ENCODE results near the gene MAGEA8.
"Not testable (repeated sequence)": the region's sequence is repeated elsewhere in the genome, so short reads cannot be mapped to it uniquely, and the experiment has no call there.

Gene MAGEA8

DNA sequence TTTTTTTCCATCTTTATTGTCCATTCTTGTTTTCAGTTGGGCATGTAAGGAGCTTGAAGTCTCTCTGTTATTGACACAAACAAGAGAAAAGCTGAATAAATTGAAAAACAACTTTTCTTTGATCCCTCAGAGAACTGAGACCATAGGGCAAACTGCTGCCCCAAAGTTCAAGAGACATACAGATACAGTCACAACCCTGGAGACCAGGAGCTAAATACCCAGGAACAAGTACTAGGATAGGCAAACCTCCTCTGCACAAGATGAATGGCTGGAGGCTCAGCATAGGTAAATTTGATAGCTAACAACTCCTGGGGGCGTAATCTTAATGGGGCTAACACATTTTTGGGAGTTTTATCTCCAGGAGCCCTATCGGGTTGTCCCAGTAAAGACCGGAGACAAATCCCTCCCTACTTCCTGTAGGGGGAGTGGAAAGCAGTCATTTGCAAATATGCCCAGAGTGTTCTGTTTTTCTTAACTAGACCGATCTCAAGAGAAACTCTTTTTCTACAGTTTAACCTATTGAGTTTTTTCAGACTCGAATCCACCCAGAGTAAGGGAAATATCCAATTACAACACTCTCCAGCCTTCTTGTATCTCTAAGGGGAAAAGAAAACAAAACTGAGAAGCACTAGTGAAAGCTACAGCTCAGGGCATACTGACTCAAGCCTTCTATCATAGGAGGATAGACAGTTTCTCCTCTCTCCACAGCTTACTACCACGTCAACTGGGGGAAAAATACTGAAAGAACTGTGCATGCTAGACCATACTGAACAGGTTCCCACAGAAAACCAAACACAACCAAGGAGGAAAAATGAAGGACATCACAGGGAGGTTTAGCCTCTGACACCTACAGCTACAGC is 23.1 kb downstream of the MAGEA8 start:
- FAIRE-seq: no peak
- DNase-seq (ENCODE audit: insufficient read length, low spot score): no peak

GRCh38 chrX:149908308-149908707 is 27.3 kb downstream of the MAGEA8 start:
- no peak for DNase-seq (ENCODE audit: insufficient read length, low spot score)
- no peak for FAIRE-seq

DNA sequence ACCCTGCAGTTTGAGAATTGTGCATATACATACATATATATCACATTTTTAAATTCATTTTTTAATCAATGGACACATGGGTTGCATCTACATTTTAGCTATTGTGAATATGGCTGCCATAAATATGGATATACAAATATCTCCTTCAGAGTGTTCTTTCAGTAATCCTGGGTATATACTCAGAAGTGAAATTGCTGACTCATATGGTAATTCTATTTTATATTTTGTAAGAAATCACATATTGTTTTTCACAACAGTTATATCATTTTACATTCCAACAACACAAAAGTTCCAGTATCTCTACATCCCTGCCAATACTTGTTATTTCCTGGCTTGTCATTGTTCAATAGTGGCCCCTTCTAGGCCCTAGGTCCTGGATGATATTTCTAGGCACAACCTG is 27.7 kb downstream of the MAGEA8 start:
- FAIRE-seq (no peak), DNase-seq (ENCODE audit: insufficient read length, low spot score) (no peak)

- no peak for FAIRE-seq
- no peak for DNase-seq (ENCODE audit: insufficient read length, low spot score)
Measured at GRCh38 chrX:149909324-149910177, 28.6 kb downstream of the MAGEA8 start.

GRCh38 chrX:149910178-149910695 is 29.3 kb downstream of the MAGEA8 start:
- FAIRE-seq (no peak), DNase-seq (ENCODE audit: insufficient read length, low spot score) (no peak)

- FAIRE-seq (no peak), DNase-seq (ENCODE audit: insufficient read length, low spot score) (no peak)
Measured at GRCh38 chrX:149916745-149917392, 35.9 kb downstream of the MAGEA8 start.

DNA sequence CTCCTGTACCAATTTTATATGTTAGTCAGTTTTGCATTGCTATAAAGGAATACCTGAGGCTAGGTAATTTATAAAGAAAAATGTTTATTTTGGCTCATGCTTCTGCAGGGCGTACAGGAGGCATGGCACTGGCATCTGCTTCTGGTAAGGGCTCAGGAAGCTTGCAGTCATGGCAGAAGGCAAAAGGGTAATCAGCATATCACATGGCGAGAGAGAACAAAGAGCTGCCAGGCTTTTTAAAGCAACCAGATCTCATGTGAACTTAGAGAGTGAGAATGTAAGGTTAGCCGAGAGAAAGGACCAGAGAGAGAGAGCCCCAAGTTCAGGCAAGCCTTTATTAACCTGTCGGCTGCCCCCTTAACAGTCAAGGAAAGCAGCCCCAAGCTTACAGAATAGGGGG is 42.9 kb downstream of the MAGEA8 start:
- DNase-seq (ENCODE audit: insufficient read length, low spot score); FAIRE-seq: not testable (repeated sequence)

DNA sequence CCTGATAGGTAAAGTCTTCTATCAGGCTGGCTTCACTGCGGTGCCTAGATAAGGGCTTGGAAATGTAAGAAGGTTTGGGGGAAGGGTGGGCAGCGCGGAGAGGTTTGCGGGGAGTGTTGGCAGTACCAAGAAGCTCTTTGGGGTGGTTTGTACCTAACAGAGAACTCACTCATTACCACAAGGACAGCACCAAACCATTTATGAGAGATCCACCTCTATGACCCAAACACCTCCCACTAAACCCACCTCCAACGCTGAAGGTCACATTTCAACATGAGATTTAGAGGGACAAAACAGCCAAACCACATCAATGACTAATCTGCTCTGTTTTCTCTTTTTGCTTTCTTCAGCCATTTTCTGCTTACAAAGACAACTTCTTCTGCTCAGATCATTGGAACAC is 43.5 kb downstream of the MAGEA8 start:
- FAIRE-seq; DNase-seq (ENCODE audit: insufficient read length, low spot score): not testable (repeated sequence)

GRCh38 chrX:149927245-149927963 is 46.4 kb downstream of the MAGEA8 start:
- FAIRE-seq: not testable (repeated sequence)

DNA sequence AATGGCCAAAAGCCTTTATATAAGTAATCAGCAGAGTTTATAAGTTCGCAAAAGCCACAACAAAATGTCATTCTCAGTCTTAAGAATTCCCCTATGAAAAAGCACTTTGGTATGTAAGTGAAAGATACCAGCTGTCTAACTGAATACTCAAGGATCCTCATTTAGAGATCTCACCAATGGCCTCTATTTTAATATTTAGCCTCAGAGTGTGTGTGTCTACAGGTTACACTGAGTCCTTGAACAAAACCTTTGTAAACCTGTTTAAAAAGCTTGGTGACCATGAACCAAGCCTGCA is 46.9 kb downstream of the MAGEA8 start:
- DNase-seq (ENCODE audit: insufficient read length, low spot score); FAIRE-seq: not testable (repeated sequence)

More at GRCh38 chrX:149927245-149927963, 46.4 kb downstream of the MAGEA8 start:
- not testable (repeated sequence) for DNase-seq (ENCODE audit: insufficient read length, low spot score)

- FAIRE-seq; DNase-seq (ENCODE audit: insufficient read length, low spot score): not testable (repeated sequence)
Measured at GRCh38 chrX:149928635-149929034, 47.7 kb downstream of the MAGEA8 start.

DNA sequence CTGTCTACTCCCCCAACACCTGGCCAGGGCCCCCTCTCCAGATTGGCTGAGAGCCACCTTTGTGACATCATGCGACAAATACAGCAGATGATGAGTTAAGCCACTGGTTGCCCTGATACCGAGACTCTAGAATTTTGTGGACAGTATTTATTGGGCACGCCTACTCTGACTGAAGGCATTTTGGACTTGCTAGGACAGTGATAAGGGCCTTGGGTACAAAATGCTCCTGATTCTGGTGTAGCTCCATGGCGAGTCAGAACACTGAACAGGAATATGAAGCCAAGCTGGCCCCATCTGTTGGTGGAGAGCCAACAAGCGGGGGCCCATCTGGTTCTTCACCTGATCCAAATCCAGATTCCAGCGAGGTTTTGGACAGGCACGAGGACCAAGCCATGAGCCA is 48.4 kb downstream of the MAGEA8 start, which contains the start of gene HSFX4:
HSFX4 (plus strand) TSS at position 174 of the 400 bp plus-strand sequence; CDS start at position 246, 72 bp downstream.
- FAIRE-seq; DNase-seq (ENCODE audit: insufficient read length, low spot score): not testable (repeated sequence)

DNA sequence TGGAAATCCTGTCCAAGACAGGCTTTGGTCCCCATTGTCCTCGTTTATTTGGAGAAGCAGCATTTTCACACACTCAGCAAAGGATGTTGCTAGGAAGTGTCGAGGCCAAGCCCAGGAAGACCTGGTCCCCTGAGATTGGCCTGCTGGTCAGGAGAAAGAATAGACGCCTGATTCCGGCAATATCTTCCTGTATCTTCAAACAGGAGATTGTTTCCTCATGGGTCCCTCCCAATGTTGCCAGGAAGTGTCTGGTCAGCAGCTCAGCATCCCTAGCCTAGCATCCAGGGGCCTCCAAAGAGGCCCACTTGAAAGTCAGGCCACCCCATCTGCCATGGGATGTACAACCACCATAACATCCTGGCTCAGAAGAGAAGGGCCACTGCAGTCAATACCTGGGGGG is 50.4 kb downstream of the MAGEA8 start:
- FAIRE-seq; DNase-seq (ENCODE audit: insufficient read length, low spot score): not testable (repeated sequence)

DNA sequence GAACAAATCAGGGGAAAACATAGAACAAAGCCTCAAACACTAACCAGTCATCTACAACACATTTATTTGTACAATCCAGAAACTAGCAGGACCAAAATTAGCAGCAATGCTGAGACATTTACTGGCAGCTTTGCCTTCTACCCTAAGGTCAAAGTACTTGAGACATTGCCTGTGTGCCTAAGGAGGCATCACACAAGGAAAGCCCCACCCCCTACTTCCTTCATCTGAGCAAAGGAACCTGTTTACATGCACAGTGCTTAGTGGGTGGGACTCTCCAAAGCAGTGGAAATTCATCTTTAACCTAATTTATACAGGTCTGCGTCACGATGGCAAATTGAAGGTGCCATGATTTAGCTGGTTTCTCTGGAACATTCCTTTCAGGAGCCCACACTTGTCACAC is 51.2 kb downstream of the MAGEA8 start:
- FAIRE-seq: not testable (repeated sequence)

GRCh38 chrX:149932970-149933369 is 52.0 kb downstream of the MAGEA8 start:
- not testable (repeated sequence) for FAIRE-seq; DNase-seq (ENCODE audit: insufficient read length, low spot score)

More for the DNA sequence above, 51.2 kb downstream of the MAGEA8 start:
- DNase-seq (ENCODE audit: insufficient read length, low spot score): not testable (repeated sequence)

- FAIRE-seq; DNase-seq (ENCODE audit: insufficient read length, low spot score): not testable (repeated sequence)
Measured at GRCh38 chrX:149933547-149933946, 52.6 kb downstream of the MAGEA8 start.

All from HTR-8/SVneo (cell line).